Osteocyte (in vitro differentiated cells): ENCODE measurements around the gene ARHGAP21. TPM values are rescaled to one million over a fixed set of nuclear protein-coding genes. Genes with fewer than 3 reads are reported as not detected.
A peak's percentile ranks its signal among the peaks of the same experiment; 100 is the strongest.

ENCODE experiments used
- DNase-seq: peaks from one replicate; pipeline ENCODE4 v3.0.0; 2021; ENCODE audit warnings: mixed read lengths; ENCODE audit not compliant: unreplicated experiment; ENCODE audit errors: extremely low spot score
- H3K27ac Mint-ChIP-seq: one replicate; pipeline ENCODE4 v1.8.0; 2021; ENCODE audit warnings: mild to moderate bottlenecking, mixed read lengths; ENCODE audit not compliant: unreplicated experiment
- H3K27me3 Mint-ChIP-seq: one replicate; pipeline ENCODE4 v1.8.0; 2021; ENCODE audit warnings: mixed read lengths; ENCODE audit not compliant: unreplicated experiment
- H3K36me3 Mint-ChIP-seq: one replicate; pipeline ENCODE4 v1.8.0; 2021; ENCODE audit warnings: mixed read lengths; ENCODE audit not compliant: unreplicated experiment
- H3K4me1 Mint-ChIP-seq: one replicate; pipeline ENCODE4 v1.8.0; 2021; ENCODE audit warnings: mixed read lengths; ENCODE audit not compliant: unreplicated experiment
- H3K4me3 Mint-ChIP-seq: one replicate; pipeline ENCODE4 v1.8.0; 2021; ENCODE audit warnings: mild to moderate bottlenecking, moderate library complexity, mixed read lengths; ENCODE audit not compliant: unreplicated experiment
- H3K9me3 Mint-ChIP-seq: one replicate; pipeline ENCODE4 v1.8.0; 2021; ENCODE audit warnings: mixed read lengths; ENCODE audit not compliant: unreplicated experiment
- total RNA-seq: library from RNA; stranded (reverse); gene quantifications from 2 replicates; pipeline ENCODE4 v1.2.1, GENCODE V29; 2021
- TF ChIP-seq, protein P1 (sequence below): fragments of 200-600 bp; sonication (generic); IDR thresholded peaks from 2 replicates; pipeline ENCODE4 v1.5.0; 2021; ENCODE audit warnings: antibody characterized with exemption, mild to moderate bottlenecking, moderate library complexity

Gene ARHGAP21
- total RNA-seq, 1 donor from 2014 or later: 170 TPM

DNA sequence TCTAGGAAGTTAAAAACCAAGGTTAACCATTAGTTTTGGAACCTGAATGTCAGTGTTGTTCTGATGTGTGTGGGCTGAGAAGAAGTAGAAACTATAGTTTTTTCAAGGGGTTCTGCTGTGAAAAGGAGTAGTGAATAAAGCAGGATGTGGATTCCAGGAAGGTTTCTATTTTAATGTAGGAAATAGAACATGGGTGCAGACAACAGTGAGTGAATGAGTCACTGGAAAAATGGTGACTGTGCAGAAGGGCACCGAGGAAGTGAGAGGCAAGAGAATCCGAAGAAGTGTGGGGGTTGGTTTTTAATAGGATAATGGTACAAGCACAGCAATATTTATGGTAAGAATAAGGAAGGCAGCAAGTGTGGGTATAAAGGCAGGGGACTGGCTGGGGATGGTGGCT, 120.4 kb downstream of the ARHGAP21 start:
- Mint-ChIP-seq H3K27me3 (no peaks in the 10 kb centered on the region), H3K27ac (peak overlapping the region; percentile 36), H3K4me3 (no peak overlapping the region), H3K9me3 (no peaks in the 10 kb centered on the region), H3K4me1 (peaks cover 9% of the 10 kb centered on the region), H3K36me3 (peaks cover 46% of the 10 kb centered on the region)
- TF ChIP-seq, protein P1, sequence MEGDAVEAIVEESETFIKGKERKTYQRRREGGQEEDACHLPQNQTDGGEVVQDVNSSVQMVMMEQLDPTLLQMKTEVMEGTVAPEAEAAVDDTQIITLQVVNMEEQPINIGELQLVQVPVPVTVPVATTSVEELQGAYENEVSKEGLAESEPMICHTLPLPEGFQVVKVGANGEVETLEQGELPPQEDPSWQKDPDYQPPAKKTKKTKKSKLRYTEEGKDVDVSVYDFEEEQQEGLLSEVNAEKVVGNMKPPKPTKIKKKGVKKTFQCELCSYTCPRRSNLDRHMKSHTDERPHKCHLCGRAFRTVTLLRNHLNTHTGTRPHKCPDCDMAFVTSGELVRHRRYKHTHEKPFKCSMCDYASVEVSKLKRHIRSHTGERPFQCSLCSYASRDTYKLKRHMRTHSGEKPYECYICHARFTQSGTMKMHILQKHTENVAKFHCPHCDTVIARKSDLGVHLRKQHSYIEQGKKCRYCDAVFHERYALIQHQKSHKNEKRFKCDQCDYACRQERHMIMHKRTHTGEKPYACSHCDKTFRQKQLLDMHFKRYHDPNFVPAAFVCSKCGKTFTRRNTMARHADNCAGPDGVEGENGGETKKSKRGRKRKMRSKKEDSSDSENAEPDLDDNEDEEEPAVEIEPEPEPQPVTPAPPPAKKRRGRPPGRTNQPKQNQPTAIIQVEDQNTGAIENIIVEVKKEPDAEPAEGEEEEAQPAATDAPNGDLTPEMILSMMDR: no peak
- no peak for DNase-seq

DNA sequence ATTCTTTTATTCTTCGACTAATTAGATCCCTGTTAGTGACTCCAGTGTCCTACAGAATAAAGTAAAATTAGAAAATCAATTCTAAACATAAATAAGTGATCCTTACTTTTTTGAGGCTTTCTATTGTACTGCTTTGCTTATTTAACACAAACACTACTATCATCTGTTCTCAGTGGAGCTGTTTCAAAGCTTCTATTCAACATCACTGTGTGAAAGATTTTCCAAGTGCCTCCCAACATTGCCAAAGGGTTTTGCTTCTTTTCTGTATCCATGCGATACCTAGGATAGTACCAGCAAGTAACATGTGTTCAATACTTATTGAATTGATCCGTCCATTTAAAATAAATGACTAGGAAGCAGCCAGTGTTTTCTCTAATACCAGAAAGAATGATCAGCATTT, 125.7 kb downstream of the ARHGAP21 start:
- Mint-ChIP-seq H3K9me3 (no peaks in the 10 kb centered on the region), H3K27me3 (no peaks in the 10 kb centered on the region), H3K4me3 (no peak overlapping the region), H3K4me1 (peaks cover 3% of the 10 kb centered on the region), H3K36me3 (peaks cover 66% of the 10 kb centered on the region), H3K27ac (no peak overlapping the region)
- no peak for DNase-seq
- TF ChIP-seq, protein P1: no peak

GRCh38 chr10:24597426-24597825, 126.3 kb downstream of the ARHGAP21 start:
- Mint-ChIP-seq H3K9me3 (no peaks in the 10 kb centered on the region), H3K4me3 (no peak overlapping the region), H3K27ac (no peak overlapping the region), H3K4me1 (no peaks in the 10 kb centered on the region), H3K27me3 (no peaks in the 10 kb centered on the region), H3K36me3 (peaks cover 66% of the 10 kb centered on the region)
- DNase-seq: no peak
- TF ChIP-seq, protein P1: no peak

- TF ChIP-seq, protein P1: no peak
- Mint-ChIP-seq H3K27ac (no peak overlapping the region), H3K4me1 (no peaks in the 10 kb centered on the region), H3K9me3 (no peaks in the 10 kb centered on the region), H3K36me3 (peaks cover 71% of the 10 kb centered on the region), H3K27me3 (no peaks in the 10 kb centered on the region), H3K4me3 (no peak overlapping the region)
- no peak for DNase-seq
These were observed 127.3 kb downstream of the ARHGAP21 start for GRCh38 chr10:24596217-24596930.

- no peaks in the 10 kb centered on the region for H3K4me1 Mint-ChIP-seq
- H3K9me3 Mint-ChIP-seq: no peaks in the 10 kb centered on the region
- no peak overlapping the region for H3K27ac Mint-ChIP-seq
- no peak for DNase-seq
- no peak overlapping the region for H3K4me3 Mint-ChIP-seq
- TF ChIP-seq, protein P1: no peak
- H3K27me3 Mint-ChIP-seq: no peaks in the 10 kb centered on the region
- H3K36me3 Mint-ChIP-seq: peaks cover 70% of the 10 kb centered on the region
These were observed 132.8 kb downstream of the ARHGAP21 start for GRCh38 chr10:24590697-24591457.
